K562 (cell line): Measurements from ENCODE around the gene CHDH. TPM values are rescaled to one million over a fixed set of nuclear protein-coding genes. Genes with fewer than 3 reads are reported as not detected.

Experiments used
- ATAC-seq: fragments of 200-7000 bp; cut with Tn5 transposase; 3 replicates; pipeline ENCODE4 v1.9.1; 2020; ENCODE audit warnings: moderate library complexity
- BruUV-seq: library from RNA; stranded (reverse); fragments of 400-500 nt; replicated peaks from 2 replicates; lab custom pipeline; 2021; lab: Mats Ljungman, UMichigan
- CTCF ChIA-PET: fragments of 300-600 bp; formaldehyde crosslinking; extraction: SDS; loops from one replicate; lab custom pipeline; 2021; ENCODE audit warnings: low intra/inter-chr PET ratio; lab: Yijun Ruan, JAX
- POLR2A ChIA-PET: fragments of 300-600, 350-650 bp; sonication (Branson Sonifier 250); formaldehyde crosslinking; extraction: SDS; loops from one replicate; lab custom pipeline; 2021; ENCODE audit warnings: antibody characterized with exemption, inconsistent platforms; lab: Yijun Ruan, JAX
- DNase-seq, 4 experiments: peaks; one replicate each; pipeline versions ENCODE4 v3.0.0 to v3.0.0-alpha.2; 2011 to 2018; ENCODE audit warnings: low spot score in 3 of 4, mixed read lengths in 3 of 4; ENCODE audit errors: extremely low read depth in 1 of 4
- FAIRE-seq: peaks from 2 replicates; lab custom pipeline; 2011; peaks lifted over from hg19 to GRCh38; lab: Jason Lieb, UNC
- H2AFZ ChIP-seq: 2 replicates; pipeline ENCODE4 v1.6.0; 2011; ENCODE audit warnings: low read depth, low read length, control low read depth, inconsistent platforms
- H3K27ac ChIP-seq: fragments of 200-600 bp; 3 replicates; pipeline ENCODE4 v1.8.0; 2011; ENCODE audit warnings: low read depth, mild to moderate bottlenecking, control low read depth, inconsistent platforms, low read length, moderate library complexity, mixed read lengths; ENCODE audit errors: extremely low read depth
- H3K27me3 ChIP-seq, 2 experiments: fragments of 300-600 bp in 1 of 2; 2 replicates in 1 of 2; 3 replicates in 1 of 2; pipeline versions ENCODE4 v1.6.0 to v1.8.0; 2011; ENCODE audit warnings: inconsistent platforms in 2 of 2, low read length in 2 of 2, mild to moderate bottlenecking in 1 of 2, mixed read lengths in 1 of 2, moderate library complexity in 1 of 2; ENCODE audit not compliant: control insufficient read depth in 2 of 2, insufficient read depth in 2 of 2
- H3K36me3 ChIP-seq: fragments of 300-600 bp; 3 replicates; pipeline ENCODE4 v1.8.0; 2011; ENCODE audit warnings: mild to moderate bottlenecking, low read length, inconsistent platforms; ENCODE audit not compliant: control insufficient read depth, insufficient read depth
- H3K4me1 ChIP-seq, 2 experiments: fragments of 200-600 bp in 1 of 2; replicated peaks in 1 of 2; 2 replicates in 1 of 2; 3 replicates in 1 of 2; pipeline versions ENCODE4 v1.5.1 to v1.8.0; 2011; ENCODE audit warnings: inconsistent platforms in 2 of 2, low read length in 2 of 2, mild to moderate bottlenecking in 1 of 2, mixed read lengths in 1 of 2, moderate library complexity in 1 of 2; ENCODE audit not compliant: control insufficient read depth in 2 of 2, insufficient read depth in 2 of 2
- H3K4me2 ChIP-seq: 2 replicates; pipeline ENCODE4 v1.6.1; 2011; ENCODE audit warnings: low read length, control low read depth, inconsistent platforms, mixed read lengths; ENCODE audit not compliant: insufficient read depth
- H3K4me3 ChIP-seq: fragments of 200-600 bp; sonication (generic), shearing (Covaris generic); 2 replicates; pipeline ENCODE4 v1.5.1; 2016; ENCODE audit warnings: control low read depth, inconsistent platforms
- H3K79me2 ChIP-seq: fragments of 200-600 bp; 3 replicates; pipeline ENCODE4 v1.8.0; 2011; ENCODE audit warnings: low read length, inconsistent platforms; ENCODE audit not compliant: control insufficient read depth, insufficient read depth
- H3K9ac ChIP-seq, 2 experiments: 2 replicates each; pipeline versions ENCODE4 v1.6.0 to v1.6.1; 2011; ENCODE audit warnings: low read depth in 2 of 2, low read length in 2 of 2, control low read depth in 1 of 2, inconsistent platforms in 1 of 2, mild to moderate bottlenecking in 1 of 2, mixed read lengths in 1 of 2; ENCODE audit not compliant: insufficient read depth in 1 of 2
- H3K9me1 ChIP-seq: one replicate; pipeline ENCODE4 v1.6.0; 2011; ENCODE audit warnings: inconsistent platforms, mild to moderate bottlenecking, low read length, moderate library complexity; ENCODE audit not compliant: control insufficient read depth, insufficient read depth
- H3K9me3 ChIP-seq: replicated peaks from 2 replicates; pipeline ENCODE4 v1.5.1; 2011; ENCODE audit warnings: low read depth, low read length, inconsistent platforms; ENCODE audit not compliant: control insufficient read depth, insufficient read depth
- H4K20me1 ChIP-seq: replicated peaks from 2 replicates; pipeline ENCODE4 v1.6.1; 2011; ENCODE audit warnings: low read length, inconsistent platforms, mixed read lengths; ENCODE audit not compliant: control insufficient read depth, insufficient read depth
- ZBTB49 ChIP-seq: sonication (generic); formaldehyde crosslinking; IDR thresholded peaks from 2 replicates; pipeline ENCODE4 v1.8.0; 2022; ENCODE audit warnings: missing genetic modification reagents, mild to moderate bottlenecking, borderline replicate concordance
- WGBS: fragments of 100-300 bp; shearing (Covaris generic); methylation state at CpG from one replicate; pipeline ENCODE4 v1.1.6; 2016; ENCODE audit warnings: low coverage, mixed read lengths; ENCODE audit not compliant: insufficient coverage; ENCODE audit errors: missing lambda C conversion rate; 5-methylcytosine and 5-hydroxymethylcytosine counted together
- in situ Hi-C: fragments of 300-500 bp; cut with MboI; formaldehyde crosslinking; loops from 4 replicates; pipeline ENCODE4 v1.15.0; 2018; ENCODE audit warnings: inconsistent platforms, mixed read lengths
- intact Hi-C: fragments of 100-400 bp; cut with micrococcal nuclease; formaldehyde crosslinking; loops from 2 replicates; pipeline ENCODE4 v1.14.2; 2022
- polyA plus RNA-seq, 8 experiments: library from polyadenylated mRNA; depleted of rRNA in 4 of 8; stranded (reverse) in 5 of 8; unstranded in 3 of 8; fragments of >200 nt; fragmentation: Nextera tagmentation in 2 of 8; fragmentation: Illumina TruSeq in 1 of 8; extraction: Ambion mirVana in 2 of 8; extraction: Trizol in 1 of 8; gene quantifications; 2 replicates each; pipeline versions ENCODE4 v1.2.1 to v1.2.3, GENCODE V29; 2011 to 2014; ENCODE audit warnings: inconsistent platforms in 1 of 8, missing spikeins in 1 of 8
- total RNA-seq, 7 experiments: library from RNA; depleted of rRNA in 6 of 7; stranded (reverse); fragments of >200 nt in 6 of 7; fragmentation: Illumina TruSeq in 2 of 7; extraction: Trizol in 2 of 7; gene quantifications; 2 replicates each; pipeline versions ENCODE4 v1.2.1 to v1.2.3, GENCODE V29; 2011 to 2021; ENCODE audit warnings: low replicate concordance in 1 of 7
- TF ChIP-seq, protein P1 (sequence below): sonication (generic); formaldehyde crosslinking; IDR thresholded peaks from 2 replicates; pipeline ENCODE4 v1.8.1; 2023; ENCODE audit warnings: mild to moderate bottlenecking, missing genetic modification reagents, moderate library complexity

The CHDH gene
- total and polyA plus RNA-seq, 9 of the 15 experiments (the other 6 are each of a cell fraction or from before 2014, with no cell fraction given): 0.06 to 1.9 (median 0.46) TPM

DNA sequence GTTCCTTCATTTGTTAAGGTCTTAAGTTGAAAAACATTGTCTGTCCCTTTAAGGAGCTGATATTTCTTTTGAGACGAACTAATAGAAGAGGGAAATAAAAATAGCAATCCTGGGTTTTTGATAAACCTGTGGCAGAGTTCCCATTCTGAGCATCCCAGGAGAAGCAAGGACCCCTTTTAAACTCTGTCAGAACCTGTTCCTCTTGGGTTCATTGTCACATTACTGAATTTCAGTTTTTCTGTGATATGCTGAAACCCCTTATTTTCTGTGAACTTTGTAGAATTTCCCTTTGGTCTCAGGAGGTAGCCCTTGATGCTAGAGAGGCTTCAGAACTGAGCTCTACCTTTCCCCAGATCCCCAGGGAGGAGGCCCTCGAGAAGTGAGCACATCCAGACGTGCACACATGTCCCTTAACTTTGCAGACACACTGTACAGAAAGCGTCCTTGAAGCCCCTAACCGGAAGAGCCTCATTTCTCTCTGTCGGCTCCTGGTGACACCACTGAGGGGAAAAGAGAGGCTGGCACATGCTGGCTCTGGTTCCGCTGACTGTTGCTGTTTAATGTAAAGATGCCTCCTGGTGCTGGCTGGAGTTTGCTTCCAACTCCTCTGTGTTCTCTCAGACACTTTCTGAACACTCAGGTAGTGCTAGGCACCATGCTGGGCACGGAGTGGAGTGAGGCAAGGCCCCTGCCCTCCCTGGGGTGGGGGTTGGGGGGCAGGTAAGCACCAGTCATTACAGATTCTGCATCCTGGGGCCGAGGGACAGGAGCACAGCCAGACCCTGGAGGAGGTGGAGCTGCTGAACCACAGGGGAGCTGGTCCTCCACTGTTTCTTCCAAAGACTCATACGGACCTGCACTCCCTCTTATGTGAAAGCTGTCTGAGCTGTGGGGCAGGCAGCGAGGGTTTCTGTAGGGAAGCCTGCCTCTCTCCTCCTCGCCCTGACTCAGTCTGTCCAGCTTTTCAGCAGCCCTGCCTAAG lies 77.5 kb downstream of the CHDH start:
- CTCF ChIA-PET: no interaction called here
- Histone ChIP-seq H3K27me3 (peaks cover 0 to 39% of the 10 kb centered on the region in 2 experiments; a peak in 3 of 5 replicates), H4K20me1 (no peaks in the 10 kb centered on the region), H3K9me3 (no peaks in the 10 kb centered on the region), H3K27ac (no peak overlapping the region), H3K79me2 (no peaks in the 10 kb centered on the region), H3K4me1 (no peaks in the 10 kb centered on the region), H2AFZ (no peak overlapping the region), H3K4me3 (no peak overlapping the region), H3K4me2 (no peak overlapping the region), H3K9me1 (no peaks in the 10 kb centered on the region), H3K36me3 (no peaks in the 10 kb centered on the region), H3K9ac (no peak overlapping the region)
- FAIRE-seq (no peak), DNase-seq (no peak), ATAC-seq (no peak)
- WGBS: 3% methylated on average over 9 of the region's 12 CpGs
- BruUV-seq: no TSS peak
- TF ChIP-seq, protein P1, sequence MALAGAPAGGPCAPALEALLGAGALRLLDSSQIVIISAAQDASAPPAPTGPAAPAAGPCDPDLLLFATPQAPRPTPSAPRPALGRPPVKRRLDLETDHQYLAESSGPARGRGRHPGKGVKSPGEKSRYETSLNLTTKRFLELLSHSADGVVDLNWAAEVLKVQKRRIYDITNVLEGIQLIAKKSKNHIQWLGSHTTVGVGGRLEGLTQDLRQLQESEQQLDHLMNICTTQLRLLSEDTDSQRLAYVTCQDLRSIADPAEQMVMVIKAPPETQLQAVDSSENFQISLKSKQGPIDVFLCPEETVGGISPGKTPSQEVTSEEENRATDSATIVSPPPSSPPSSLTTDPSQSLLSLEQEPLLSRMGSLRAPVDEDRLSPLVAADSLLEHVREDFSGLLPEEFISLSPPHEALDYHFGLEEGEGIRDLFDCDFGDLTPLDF (CRISPR knock-in tag): no peak
- TF ChIP-seq ZBTB49 (CRISPR knock-in tag): no peak
- intact Hi-C loops (no loop called here), in situ Hi-C loops (no loop called here)
- POLR2A ChIA-PET: no interaction called here
